HG03378 (cell line): ENCODE measurements around the gene AP2B1.

Experiments used
- ATAC-seq: cut with Tn5 transposase; IDR thresholded peaks from one replicate; pipeline ENCODE4 v1.9.1; 2021; ENCODE audit warnings: mild to moderate bottlenecking, moderate library complexity; ENCODE audit not compliant: unreplicated experiment

AP2B1 gene

DNA sequence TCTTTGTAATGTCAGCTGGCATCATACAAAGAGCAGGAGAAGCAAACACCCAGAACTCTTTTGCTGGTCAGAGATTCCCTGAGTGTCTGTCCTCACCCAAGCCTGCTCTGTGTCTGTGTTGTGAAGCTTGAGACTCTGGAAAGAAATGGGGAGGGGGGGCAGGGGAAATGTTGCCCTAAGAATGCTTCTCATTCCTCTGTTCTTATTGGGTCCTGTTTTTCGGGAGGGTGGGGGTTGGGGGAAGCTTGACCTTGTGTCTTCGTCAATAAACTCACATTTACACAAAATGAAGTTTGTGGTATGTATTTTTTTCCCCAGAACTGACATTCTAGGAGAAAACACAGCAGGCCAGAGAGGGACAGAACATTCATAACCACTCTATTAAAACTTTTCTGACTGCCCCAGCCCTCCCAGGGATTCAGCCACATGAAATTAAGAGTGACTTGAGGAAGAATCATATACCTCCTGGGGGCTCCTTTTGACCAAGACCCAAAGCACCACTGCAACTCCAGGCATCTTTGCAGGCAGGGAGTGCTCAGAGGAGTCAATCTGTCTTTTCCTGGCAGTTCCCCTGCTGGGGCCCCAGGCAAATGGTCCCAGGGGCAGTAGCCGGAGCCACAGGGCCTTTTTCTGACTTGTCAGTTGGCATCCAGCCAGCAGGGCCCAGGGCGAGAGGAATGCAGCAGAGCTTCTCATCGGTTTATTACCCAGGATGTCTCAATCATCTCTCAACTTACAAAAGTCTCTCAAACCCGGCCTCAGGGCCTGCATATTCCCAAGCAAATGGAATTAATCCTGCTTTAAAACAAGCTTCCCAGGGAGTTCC is 139.2 kb downstream of the AP2B1 start:
- ATAC-seq, result no peak

DNA sequence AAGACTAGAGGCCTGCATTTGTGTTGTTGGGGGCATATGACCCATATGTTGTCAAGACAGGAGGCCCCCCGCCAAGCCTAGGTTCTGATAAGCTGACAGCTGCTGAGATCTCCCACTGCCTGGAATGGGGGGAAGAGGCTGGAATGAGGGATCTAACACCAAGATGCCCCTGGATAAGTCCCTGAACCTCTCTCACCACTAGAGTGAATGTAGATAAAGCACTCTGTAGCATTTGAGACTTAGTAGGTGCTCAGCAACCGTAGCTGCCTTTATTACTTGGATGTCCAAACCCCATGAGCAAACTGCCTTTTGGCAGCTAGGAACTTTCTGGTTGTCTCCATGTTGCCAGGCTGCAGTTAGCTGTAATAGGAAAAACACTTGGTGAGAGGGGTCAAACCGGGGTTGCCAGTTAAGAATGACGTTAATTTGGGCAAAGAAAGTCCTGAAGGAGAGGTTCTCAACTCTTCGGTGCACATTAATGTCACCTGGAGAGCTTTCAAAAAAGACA is 139.9 kb downstream of the AP2B1 start:
- no peak for ATAC-seq

GRCh38 chr17:35727635-35728034 is 140.5 kb downstream of the AP2B1 start:
- no peak for ATAC-seq

DNA sequence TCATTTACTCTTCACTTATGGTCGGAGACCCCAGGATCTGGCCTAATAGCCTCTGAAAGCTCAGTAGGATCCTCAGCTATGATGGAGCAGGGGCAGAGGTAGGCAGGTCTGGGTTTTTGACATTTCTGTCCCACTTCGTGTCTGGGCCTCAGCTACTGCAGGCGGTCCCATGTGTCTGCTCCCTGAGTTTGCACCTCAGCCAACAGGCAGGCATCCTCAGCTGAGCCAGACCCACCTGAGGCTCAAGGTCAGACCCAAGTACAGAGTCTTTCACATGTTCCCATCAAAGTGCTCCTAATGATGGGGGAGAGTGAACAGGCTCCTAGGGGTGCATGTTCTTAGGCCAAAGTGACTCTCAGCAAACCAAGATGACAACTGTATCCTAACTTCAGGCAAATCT is 141.4 kb downstream of the AP2B1 start:
- no peak for ATAC-seq

GRCh38 chr17:35729405-35729833 is 142.3 kb downstream of the AP2B1 start:
- no peak for ATAC-seq

- no peak for ATAC-seq
Measured at GRCh38 chr17:35730400-35731005, 143.4 kb downstream of the AP2B1 start.

DNA sequence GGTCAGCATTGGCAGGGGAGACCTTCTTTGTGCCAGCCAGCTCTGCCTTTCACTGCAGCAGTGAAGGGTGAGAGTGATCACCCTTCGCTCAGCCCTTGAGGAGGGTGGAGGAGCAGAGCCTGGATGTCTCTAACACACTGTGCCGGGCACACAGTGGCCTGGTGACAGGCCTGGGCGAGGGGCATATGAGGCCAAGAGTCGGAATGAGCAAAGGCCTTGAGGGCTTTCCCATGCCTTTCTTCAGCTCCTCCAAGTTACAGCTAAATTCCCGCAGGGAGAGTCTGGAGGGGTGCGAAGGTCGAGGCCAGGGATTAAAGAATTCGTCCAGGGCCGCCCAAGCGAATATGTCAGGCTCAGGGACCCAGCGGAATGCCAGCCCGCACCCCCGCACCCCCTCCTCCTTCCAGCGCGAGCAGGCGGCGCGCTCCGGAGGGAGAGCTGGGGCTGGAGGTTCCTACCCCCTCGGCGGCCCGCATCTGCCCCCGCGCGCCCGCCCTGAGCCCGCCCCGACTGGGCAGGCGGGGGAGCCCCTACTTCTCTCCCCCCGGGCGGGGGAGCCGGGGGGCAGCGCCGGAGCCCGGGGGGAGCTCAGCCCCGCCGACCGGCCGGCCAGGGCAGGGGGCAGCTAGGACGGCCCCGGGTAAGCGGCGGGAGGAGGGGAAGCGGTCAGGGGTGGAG is 144.3 kb downstream of the AP2B1 start, which contains the start of gene RASL10B:
Gene RASL10B, plus strand, starts transcription at position 401 of the 678 bp plus-strand sequence. CDS start 3,546 bp downstream, outside the sequence.
- ATAC-seq, result no peak

GRCh38 chr17:35731917-35732805 is 145.0 kb downstream of the AP2B1 start:
- ATAC-seq, result no peak

- ATAC-seq, result no peak
Measured at GRCh38 chr17:35732806-35733136, 145.6 kb downstream of the AP2B1 start.

DNA sequence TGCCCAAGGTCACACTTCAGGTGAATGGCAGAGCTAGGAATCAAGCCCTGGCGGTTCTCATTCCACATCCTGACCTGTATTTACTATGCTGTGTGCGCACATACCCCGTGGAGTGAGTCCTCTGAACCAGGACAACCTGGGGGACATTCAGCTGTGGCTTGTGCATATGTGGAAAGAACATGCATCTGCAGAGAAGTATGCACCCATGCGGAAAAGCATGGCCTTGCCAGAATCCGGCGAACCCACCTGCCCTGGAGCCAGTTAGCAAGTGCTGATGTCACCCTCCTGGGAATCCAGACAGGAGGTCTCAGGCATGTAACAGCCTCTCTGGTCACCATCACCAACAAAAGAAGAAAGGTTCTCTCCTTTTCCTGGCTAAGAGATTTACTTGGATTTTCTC is 146.2 kb downstream of the AP2B1 start:
- ATAC-seq, result no peak

- ATAC-seq, result no peak
Measured at GRCh38 chr17:35734396-35734795, 147.3 kb downstream of the AP2B1 start.

- ATAC-seq, result no peak
Measured at GRCh38 chr17:35735036-35735805, 148.1 kb downstream of the AP2B1 start.

DNA sequence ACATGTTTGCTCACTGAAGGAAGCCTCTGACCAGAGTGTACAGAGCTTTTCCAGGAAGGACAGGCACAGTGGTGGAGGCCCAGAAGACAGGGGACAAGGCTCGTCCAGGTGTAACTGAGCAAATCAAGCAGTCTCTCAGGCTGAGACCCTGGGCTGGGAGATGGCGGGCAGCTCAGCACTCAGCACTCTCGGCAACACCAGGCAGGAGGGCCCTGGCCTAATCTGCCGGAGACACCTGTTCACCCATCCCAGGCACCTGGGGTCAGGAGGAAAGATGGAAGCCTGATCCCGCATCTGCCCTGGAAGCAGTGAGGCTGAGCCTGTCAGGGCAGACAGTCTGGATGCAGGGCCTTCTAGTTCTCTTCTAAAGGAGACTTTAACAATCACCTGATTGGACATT is 149.1 kb downstream of the AP2B1 start:
- no peak for ATAC-seq

- ATAC-seq, result no peak
Measured at GRCh38 chr17:35738519-35739133, 151.5 kb downstream of the AP2B1 start.

GRCh38 chr17:35740216-35740615 is 153.1 kb downstream of the AP2B1 start:
- no peak for ATAC-seq

- ATAC-seq, result no peak
Measured at GRCh38 chr17:35740997-35741931, 154.1 kb downstream of the AP2B1 start.

DNA sequence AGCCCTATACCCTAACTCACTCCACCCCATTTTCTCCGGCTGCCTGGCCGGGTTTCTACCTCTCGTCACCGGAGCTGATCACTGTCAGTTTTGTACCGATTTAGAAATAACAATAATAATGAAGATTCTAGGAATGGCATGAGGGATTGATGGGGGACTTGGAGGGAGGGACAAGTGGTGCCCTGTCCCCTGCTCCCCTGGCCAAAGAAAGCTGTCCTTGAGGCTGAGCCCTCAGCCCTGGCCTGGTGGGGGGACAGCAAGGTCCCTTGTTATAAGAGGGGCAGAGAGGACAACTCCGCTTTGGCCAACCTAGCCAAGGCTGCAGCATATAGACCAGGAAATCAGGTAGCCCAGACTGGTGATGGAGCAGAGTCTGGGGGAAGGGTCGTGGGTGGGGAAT is 155.4 kb downstream of the AP2B1 start:
- no peak for ATAC-seq

DNA sequence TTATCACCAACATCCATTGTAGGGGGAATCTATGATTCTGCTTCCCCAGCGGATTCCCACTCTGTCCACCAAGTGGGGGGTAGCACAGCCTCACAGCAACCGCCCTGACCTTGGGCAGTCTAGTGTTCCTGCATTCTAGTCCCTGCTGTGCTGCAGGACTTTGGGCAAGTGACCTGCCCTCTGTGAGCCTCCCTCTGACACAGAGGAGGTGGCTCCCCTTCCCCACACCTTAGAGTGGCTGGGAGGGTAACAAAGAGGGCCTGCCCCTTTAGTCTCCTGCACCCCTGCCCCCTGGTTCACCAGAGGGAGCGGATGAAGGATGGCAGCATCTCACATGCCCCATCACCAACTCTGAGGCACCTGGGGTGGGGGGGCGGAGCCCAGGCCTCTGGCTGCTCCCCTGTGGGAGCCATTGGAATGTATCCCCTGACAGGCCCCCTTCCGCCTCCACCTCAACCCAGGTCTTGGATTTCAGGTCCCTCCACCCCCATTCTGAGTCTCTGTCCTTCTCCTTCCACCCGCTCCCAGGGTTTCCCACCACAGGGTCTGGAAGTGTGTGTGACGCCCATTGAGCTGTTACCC is 155.9 kb downstream of the AP2B1 start:
- no peak for ATAC-seq
